Measurements from ENCODE around the gene SLC16A13. TPM values are rescaled to one million over a fixed set of nuclear protein-coding genes. Genes with fewer than 3 reads are reported as not detected.

SLC16A13 gene
- total and polyA plus RNA-seq, 2 of the 8 experiments (the other 6 are each of a cell fraction or from before 2014, with no cell fraction given) = 5.4 to 5.8 TPM

GRCh38 chr17:7034955-7035590 lies 742 bp upstream of the SLC16A13 start (continued):
- TF ChIP-seq CHD7 (IDR thresholded peaks at IDR 0.05; ENCODE audit: insufficient replicate concordance, low read length) = no peak

All from H1 (cell line).